ENCODE measurements around the gene CACNG5.
"Not testable (repeated sequence)": the region's sequence is repeated elsewhere in the genome, so short reads cannot be mapped to it uniquely, and the experiment has no call there.

Gene CACNG5

GRCh38 chr17:66849851-66850580 is 15.1 kb downstream of the CACNG5 start:
- DNase-seq: no peak

GRCh38 chr17:66850692-66851091 is 15.8 kb downstream of the CACNG5 start:
- DNase-seq: no peak

- no peak for DNase-seq
Measured at GRCh38 chr17:66855204-66855603, 20.3 kb downstream of the CACNG5 start.

- DNase-seq: no peak
Measured at GRCh38 chr17:66858226-66859083, 23.5 kb downstream of the CACNG5 start.

GRCh38 chr17:66859353-66859752 is 24.4 kb downstream of the CACNG5 start:
- no peak for DNase-seq

GRCh38 chr17:66860204-66860603 is 25.3 kb downstream of the CACNG5 start:
- DNase-seq: no peak

GRCh38 chr17:66863820-66864219 is 28.9 kb downstream of the CACNG5 start:
- DNase-seq: no peak

- DNase-seq: no peak
Measured at GRCh38 chr17:66865151-66865550, 30.2 kb downstream of the CACNG5 start.

GRCh38 chr17:66873962-66874361 is 39.0 kb downstream of the CACNG5 start:
- DNase-seq: no peak

- DNase-seq: no peak
Measured at GRCh38 chr17:66884931-66885330, 50.0 kb downstream of the CACNG5 start.

- no peak for DNase-seq
Measured at GRCh38 chr17:66885417-66885816, 50.5 kb downstream of the CACNG5 start.

- no peak for DNase-seq
Measured at GRCh38 chr17:66889480-66890230, 54.7 kb downstream of the CACNG5 start.

- DNase-seq: no peak
Measured at GRCh38 chr17:66892246-66892645, 57.3 kb downstream of the CACNG5 start.

GRCh38 chr17:66893382-66893781 is 58.5 kb downstream of the CACNG5 start:
- no peak for DNase-seq

- no peak for DNase-seq
Measured at GRCh38 chr17:66893863-66894262, 58.9 kb downstream of the CACNG5 start.

- no peak for DNase-seq
Measured at GRCh38 chr17:66897141-66897540, 62.2 kb downstream of the CACNG5 start.

- DNase-seq: no peak
Measured at GRCh38 chr17:66898536-66898935, 63.6 kb downstream of the CACNG5 start.

GRCh38 chr17:66900126-66901010 is 65.5 kb downstream of the CACNG5 start:
- DNase-seq: peak; percentile 53

GRCh38 chr17:66903296-66903695 is 68.4 kb downstream of the CACNG5 start:
- not testable (repeated sequence) for DNase-seq

GRCh38 chr17:66903781-66904180 is 68.9 kb downstream of the CACNG5 start:
- no peak for DNase-seq

- DNase-seq: peak; percentile 24
Measured at GRCh38 chr17:66904760-66905624, 70.1 kb downstream of the CACNG5 start.

All from fibroblast of skin of abdomen (primary cell).